Measurements from ENCODE around the gene URAD. TPM values are rescaled to one million over a fixed set of nuclear protein-coding genes. Genes with fewer than 3 reads are reported as not detected.

Gene URAD
- total RNA-seq, 1 donor from 2014 or later = not detected

- no peak overlapping the region for H3K4me3 Mint-ChIP-seq (ENCODE audit: low read depth)
- DNase-seq (ENCODE audit: low spot score) = no peak
- no peaks in the 10 kb centered on the region for H3K9me3 Mint-ChIP-seq
- no peak overlapping the region for H3K27ac Mint-ChIP-seq
- peaks cover 59% of the 10 kb centered on the region for H3K27me3 Mint-ChIP-seq (ENCODE audit: low read depth)
- intact Hi-C loops (cut with micrococcal nuclease) = loop anchor here (5.0 kb wide), 1 partner anchor 604 kb away; no protein-coding TSS in a partner anchor
- H3K36me3 Mint-ChIP-seq (ENCODE audit: low read depth) = no peaks in the 10 kb centered on the region
- H3K4me1 Mint-ChIP-seq (ENCODE audit: low read depth) = peaks cover 2% of the 10 kb centered on the region
Measured at GRCh38 chr13:27981006-27981708, 7.3 kb downstream of the URAD start.

DNA sequence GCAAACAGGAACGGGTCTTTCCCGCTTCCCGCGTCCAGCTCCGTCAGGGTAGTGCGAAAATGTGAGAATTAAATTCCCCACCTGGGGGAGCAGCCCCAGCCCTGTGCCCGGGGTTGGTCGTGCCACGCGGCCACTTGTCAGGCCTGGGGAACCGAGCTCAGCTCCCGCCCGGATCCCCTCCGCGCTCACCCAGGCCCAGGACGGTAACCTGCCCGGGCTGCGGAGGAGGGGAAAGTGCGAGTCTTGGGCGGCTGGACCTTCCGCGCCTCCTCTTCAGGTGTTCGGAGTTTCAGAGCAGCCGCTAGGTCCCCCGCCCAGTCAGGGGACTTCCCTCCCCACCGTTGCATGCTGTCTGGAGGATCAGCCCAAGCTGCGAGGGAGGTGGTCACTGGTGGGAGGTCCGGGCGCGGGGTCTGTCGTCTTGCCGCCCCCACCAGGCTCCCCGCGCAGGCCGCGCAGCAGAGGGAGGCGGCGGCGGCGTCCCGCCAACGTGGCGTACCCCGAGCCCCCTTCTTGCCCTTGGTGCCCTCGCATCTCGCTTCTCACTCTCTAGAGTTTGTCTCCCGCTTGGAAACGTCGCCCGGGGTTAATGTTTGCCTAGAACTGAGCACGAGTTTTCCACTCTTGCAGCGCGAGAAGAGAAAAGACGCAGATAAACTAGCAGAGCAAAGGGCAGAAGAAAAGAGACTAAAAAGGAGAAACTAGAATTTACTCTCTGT, 8.1 kb downstream of the URAD start:
- no peaks in the 10 kb centered on the region for H3K9me3 Mint-ChIP-seq

GRCh38 chr13:27979765-27980279, 8.7 kb downstream of the URAD start:
- Mint-ChIP-seq H3K27ac (no peak overlapping the region), H3K9me3 (no peaks in the 10 kb centered on the region), H3K27me3 (ENCODE audit: low read depth) (peaks cover 72% of the 10 kb centered on the region), H3K4me1 (ENCODE audit: low read depth) (peaks cover 5% of the 10 kb centered on the region), H3K4me3 (ENCODE audit: low read depth) (no peak overlapping the region), H3K36me3 (ENCODE audit: low read depth) (no peaks in the 10 kb centered on the region)
- intact Hi-C loops (cut with micrococcal nuclease) = loop anchor here (2.0 to 5.0 kb wide), 2 partner anchors 187 to 603 kb away; partner anchors contain the start of gene GSX1
- DNase-seq (ENCODE audit: low spot score) = no peak

More for the DNA sequence above, 8.1 kb downstream of the URAD start:
- Mint-ChIP-seq H3K4me1 (ENCODE audit: low read depth) (peaks cover 4% of the 10 kb centered on the region), H3K27me3 (ENCODE audit: low read depth) (peaks cover 66% of the 10 kb centered on the region), H3K27ac (no peak overlapping the region), H3K4me3 (ENCODE audit: low read depth) (no peak overlapping the region), H3K36me3 (ENCODE audit: low read depth) (no peaks in the 10 kb centered on the region)
- no peak for DNase-seq (ENCODE audit: low spot score)
- intact Hi-C loops (cut with micrococcal nuclease) = loop anchor here (5.0 kb wide), 1 partner anchor 603 kb away; no protein-coding TSS in a partner anchor

- Mint-ChIP-seq H3K27me3 (ENCODE audit: low read depth) (peaks cover 78% of the 10 kb centered on the region), H3K4me3 (ENCODE audit: low read depth) (no peak overlapping the region)
- intact Hi-C loops (cut with micrococcal nuclease) = loop anchor here (2.0 kb wide), 1 partner anchor 186 kb away; the partner anchor contains the start of gene GSX1
Measured at GRCh38 chr13:27979001-27979643, 9.4 kb downstream of the URAD start.

GRCh38 chr13:27978301-27978968, 10.1 kb downstream of the URAD start:
- Mint-ChIP-seq H3K27ac (no peak overlapping the region), H3K36me3 (ENCODE audit: low read depth) (no peaks in the 10 kb centered on the region), H3K4me1 (ENCODE audit: low read depth) (peaks cover 5% of the 10 kb centered on the region), H3K9me3 (no peaks in the 10 kb centered on the region), H3K27me3 (ENCODE audit: low read depth) (peaks cover 83% of the 10 kb centered on the region), H3K4me3 (ENCODE audit: low read depth) (no peak overlapping the region)
- DNase-seq (ENCODE audit: low spot score) = no peak
- intact Hi-C loops (cut with micrococcal nuclease) = loop anchor here (2.0 kb wide), 1 partner anchor 186 kb away; the partner anchor contains the start of gene GSX1

More at GRCh38 chr13:27979001-27979643, 9.4 kb downstream of the URAD start:
- no peaks in the 10 kb centered on the region for H3K9me3 Mint-ChIP-seq
- no peak overlapping the region for H3K27ac Mint-ChIP-seq
- no peak for DNase-seq (ENCODE audit: low spot score)
- no peaks in the 10 kb centered on the region for H3K36me3 Mint-ChIP-seq (ENCODE audit: low read depth)
- peaks cover 5% of the 10 kb centered on the region for H3K4me1 Mint-ChIP-seq (ENCODE audit: low read depth)

GRCh38 chr13:27977476-27978300, 10.8 kb downstream of the URAD start:
- Mint-ChIP-seq H3K36me3 (ENCODE audit: low read depth) (no peaks in the 10 kb centered on the region), H3K4me3 (ENCODE audit: low read depth) (no peak overlapping the region)

DNA sequence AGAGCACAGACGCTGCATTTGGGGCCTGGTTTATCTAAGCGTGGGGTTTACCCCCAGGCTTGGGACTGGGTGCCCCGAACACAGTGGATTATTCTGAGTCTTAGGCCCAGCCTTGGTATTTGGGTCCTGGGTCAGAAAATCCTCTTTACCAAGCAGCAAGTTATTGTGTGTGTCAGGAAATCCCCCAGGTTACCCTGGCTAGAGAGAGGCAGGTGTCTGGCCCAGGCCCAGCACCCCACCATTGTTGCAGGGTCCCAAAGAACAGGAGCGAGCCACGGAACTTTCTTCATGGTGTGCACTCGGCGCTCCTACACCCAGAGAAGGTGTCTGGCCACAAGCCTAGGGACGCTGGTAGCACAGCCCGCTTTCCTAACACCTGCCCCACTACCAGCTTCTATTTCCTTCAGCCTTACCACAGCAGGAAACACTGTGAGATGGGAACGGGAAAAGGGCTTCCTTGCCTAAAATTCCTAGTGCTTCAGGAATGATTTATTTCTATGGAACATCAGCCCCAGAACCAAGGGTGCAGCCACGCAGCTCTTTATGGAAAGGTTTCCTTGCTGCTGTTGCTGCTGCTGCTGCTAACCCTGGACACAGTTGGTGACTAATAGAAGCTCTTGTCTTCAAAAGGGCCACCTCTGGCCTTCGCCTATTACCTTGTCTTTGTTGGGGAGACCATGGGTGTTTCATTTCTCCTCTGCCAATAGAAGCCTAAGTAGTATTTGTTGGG, 12.0 kb downstream of the URAD start:
- no peak for DNase-seq (ENCODE audit: low spot score)
- no peak overlapping the region for H3K27ac Mint-ChIP-seq
- intact Hi-C loops (cut with micrococcal nuclease) = loop anchor here (2.0 kb wide), 1 partner anchor 54 kb away; no protein-coding TSS in a partner anchor
- H3K4me1 Mint-ChIP-seq (ENCODE audit: low read depth) = peaks cover 5% of the 10 kb centered on the region
- no peaks in the 10 kb centered on the region for H3K9me3 Mint-ChIP-seq
- no peaks in the 10 kb centered on the region for H3K36me3 Mint-ChIP-seq (ENCODE audit: low read depth)
- no peak overlapping the region for H3K4me3 Mint-ChIP-seq (ENCODE audit: low read depth)
- peaks cover 79% of the 10 kb centered on the region for H3K27me3 Mint-ChIP-seq (ENCODE audit: low read depth)

More at GRCh38 chr13:27977476-27978300, 10.8 kb downstream of the URAD start:
- peaks cover 5% of the 10 kb centered on the region for H3K4me1 Mint-ChIP-seq (ENCODE audit: low read depth)
- H3K9me3 Mint-ChIP-seq = no peaks in the 10 kb centered on the region
- no peak for DNase-seq (ENCODE audit: low spot score)
- peak overlapping the region; percentile 74 for H3K27ac Mint-ChIP-seq
- intact Hi-C loops (cut with micrococcal nuclease) = loop anchor here (2.0 kb wide), 2 partner anchors 55 to 185 kb away; partner anchors contain the start of gene GSX1
- peaks cover 81% of the 10 kb centered on the region for H3K27me3 Mint-ChIP-seq (ENCODE audit: low read depth)

DNA sequence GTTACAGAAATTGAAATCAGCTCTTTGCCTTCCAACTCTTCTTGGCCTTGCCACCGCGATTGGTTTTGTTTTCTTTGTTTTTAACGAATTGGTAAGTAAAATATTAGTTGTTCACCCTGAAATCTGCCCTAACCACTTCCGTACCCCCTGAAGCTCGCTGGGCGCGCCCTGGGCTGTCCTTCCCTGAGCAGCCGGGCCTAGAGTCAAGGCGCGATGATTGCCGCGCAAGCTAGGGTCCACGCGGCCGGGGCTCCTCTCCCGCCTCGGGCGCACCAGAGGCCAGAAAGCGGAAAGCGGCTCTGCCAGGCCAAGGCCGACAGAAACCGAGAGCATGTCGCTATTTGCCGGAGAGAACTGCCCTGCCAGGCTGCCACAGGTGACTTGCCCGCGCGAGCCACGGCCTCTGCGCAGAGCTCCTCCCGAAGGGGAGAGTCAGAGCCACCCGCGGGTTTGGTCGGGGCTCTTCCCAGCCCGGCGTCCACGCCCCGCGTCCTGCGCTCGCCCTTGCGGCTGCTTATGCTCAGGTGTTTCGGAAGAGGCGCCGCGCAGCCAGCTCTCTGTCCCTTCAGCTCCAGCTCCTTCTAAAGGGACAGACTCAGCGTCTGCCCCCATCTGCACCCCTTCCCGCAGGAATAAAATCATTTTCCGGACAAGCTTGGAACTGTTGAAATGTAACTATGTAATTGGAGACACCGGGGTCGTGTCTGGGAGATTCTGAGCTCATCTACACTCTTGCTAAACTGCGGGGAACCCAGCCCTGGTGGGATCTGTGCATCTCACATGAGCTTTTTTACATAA, 12.7 kb downstream of the URAD start:
- Mint-ChIP-seq H3K4me3 (ENCODE audit: low read depth) (no peak overlapping the region), H3K27me3 (ENCODE audit: low read depth) (peaks cover 81% of the 10 kb centered on the region), H3K36me3 (ENCODE audit: low read depth) (no peaks in the 10 kb centered on the region), H3K4me1 (ENCODE audit: low read depth) (peaks cover 5% of the 10 kb centered on the region), H3K9me3 (no peaks in the 10 kb centered on the region), H3K27ac (no peak overlapping the region)
- no peak for DNase-seq (ENCODE audit: low spot score)
- intact Hi-C loops (cut with micrococcal nuclease) = loop anchor here (2.0 kb wide), 1 partner anchor 53 kb away; no protein-coding TSS in a partner anchor

- no peaks in the 10 kb centered on the region for H3K9me3 Mint-ChIP-seq
- H3K4me3 Mint-ChIP-seq (ENCODE audit: low read depth) = no peak overlapping the region
- peaks cover 84% of the 10 kb centered on the region for H3K27me3 Mint-ChIP-seq (ENCODE audit: low read depth)
- H3K4me1 Mint-ChIP-seq (ENCODE audit: low read depth) = peaks cover 5% of the 10 kb centered on the region
- DNase-seq (ENCODE audit: low spot score) = no peak
- no peaks in the 10 kb centered on the region for H3K36me3 Mint-ChIP-seq (ENCODE audit: low read depth)
- H3K27ac Mint-ChIP-seq = no peak overlapping the region
- intact Hi-C loops (cut with micrococcal nuclease) = no loop called here
Measured at GRCh38 chr13:27973961-27974662, 14.4 kb downstream of the URAD start.

GRCh38 chr13:27973291-27973690, 15.2 kb downstream of the URAD start:
- Mint-ChIP-seq H3K4me3 (ENCODE audit: low read depth) (no peak overlapping the region), H3K9me3 (no peaks in the 10 kb centered on the region), H3K36me3 (ENCODE audit: low read depth) (no peaks in the 10 kb centered on the region), H3K4me1 (ENCODE audit: low read depth) (peaks cover 3% of the 10 kb centered on the region), H3K27ac (no peak overlapping the region), H3K27me3 (ENCODE audit: low read depth) (peaks cover 78% of the 10 kb centered on the region)
- intact Hi-C loops (cut with micrococcal nuclease) = no loop called here
- DNase-seq (ENCODE audit: low spot score) = no peak
